Left colon (tissue), 2 donors: Measurements from ENCODE around the gene TXNDC2. TPM values are rescaled to one million over a fixed set of nuclear protein-coding genes. Genes with fewer than 3 reads are reported as not detected.
"Not testable (repeated sequence)": the region's sequence is repeated elsewhere in the genome, so short reads cannot be mapped to it uniquely, and the experiment has no call there.

Source experiments
- ATAC-seq: fragments of 200-7000 bp; cut with Tn5 transposase; one replicate; pipeline ENCODE4 v1.9.1; 2020; ENCODE audit warnings: mild to moderate bottlenecking, moderate library complexity
- DNase-seq, 2 donors: peaks; one replicate each; pipeline ENCODE4 v3.0.0-alpha.2; 2020
- intact Hi-C, 2 donors: fragments of 100-400 bp; cut with DNase I in 1 of 2; cut with micrococcal nuclease in 1 of 2; formaldehyde crosslinking; loops; one replicate each; pipeline versions ENCODE4 v1.11.2 to v1.14.0; 2022; cut with DNase I, micrococcal nuclease
- total RNA-seq, 2 donors: library from RNA; stranded (reverse); fragmentation: NEBNext Ultra II Directional; extraction: Animal tissue kit (Norgen Biotek cat#: 25700); gene quantifications; one replicate each; pipeline ENCODE4 v1.2.1, GENCODE V29; 2021
- donor health status: DM: no; HTN: no; CAD: no.
- donor health status: DM: yes; HTN: yes; CAD: no.

The TXNDC2 gene
- total RNA-seq, 2 donors from 2014 or later, result not detected

- DNase-seq, ATAC-seq, intact Hi-C loops: not testable (repeated sequence)
These were observed 28.2 kb upstream of the TXNDC2 start for GRCh38 chr18:9857479-9857998.

- ATAC-seq, result no peak
- DNase-seq, result no peak
These were observed 27.1 kb upstream of the TXNDC2 start for GRCh38 chr18:9858642-9859041.

DNA sequence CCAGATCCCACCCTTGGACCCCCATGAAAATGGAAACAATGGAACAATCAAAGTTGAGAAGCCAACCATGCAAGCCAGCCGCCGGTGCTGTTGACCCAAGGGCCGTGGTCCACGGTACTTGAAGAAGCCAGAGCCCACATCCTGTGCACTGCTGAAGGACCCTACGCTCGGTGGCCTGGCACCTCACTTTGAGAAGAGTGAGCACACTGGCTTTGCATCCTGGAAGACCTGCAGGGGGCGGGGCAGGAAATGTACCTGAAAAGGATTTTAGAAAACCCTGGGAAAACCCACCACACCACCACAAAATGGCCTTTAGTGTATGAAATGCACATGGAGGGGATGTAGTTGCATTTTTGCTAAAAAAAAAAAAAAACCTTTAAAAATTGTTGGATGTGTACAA lies 26.5 kb upstream of the TXNDC2 start:
- no peak for ATAC-seq
- intact Hi-C loops, result no loop called here

More at GRCh38 chr18:9858642-9859041, 27.1 kb upstream of the TXNDC2 start:
- intact Hi-C loops, result no loop called here

DNA sequence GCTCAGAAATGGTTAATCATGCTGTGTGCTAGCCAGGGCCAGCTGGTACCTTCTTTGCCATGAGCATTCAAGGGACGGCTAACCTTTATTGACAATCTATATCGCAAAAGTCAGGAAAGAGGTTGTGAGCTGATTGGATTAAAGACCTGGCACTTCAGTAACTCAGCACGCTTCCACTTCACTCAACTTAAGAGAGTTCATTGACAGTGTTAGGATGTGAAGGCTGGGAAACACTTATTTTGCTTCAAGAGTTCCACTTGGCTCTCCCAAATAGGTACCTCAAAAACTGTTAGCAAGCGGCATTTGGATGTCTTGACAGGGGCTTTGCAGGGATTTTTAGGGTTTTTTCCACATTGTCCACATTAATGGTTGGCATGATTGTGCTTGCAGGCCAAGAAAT lies 25.1 kb upstream of the TXNDC2 start:
- ATAC-seq (no peak), DNase-seq (no peak)
- intact Hi-C loops, result no loop called here

More for the DNA sequence above, 26.5 kb upstream of the TXNDC2 start:
- no peak for DNase-seq

DNA sequence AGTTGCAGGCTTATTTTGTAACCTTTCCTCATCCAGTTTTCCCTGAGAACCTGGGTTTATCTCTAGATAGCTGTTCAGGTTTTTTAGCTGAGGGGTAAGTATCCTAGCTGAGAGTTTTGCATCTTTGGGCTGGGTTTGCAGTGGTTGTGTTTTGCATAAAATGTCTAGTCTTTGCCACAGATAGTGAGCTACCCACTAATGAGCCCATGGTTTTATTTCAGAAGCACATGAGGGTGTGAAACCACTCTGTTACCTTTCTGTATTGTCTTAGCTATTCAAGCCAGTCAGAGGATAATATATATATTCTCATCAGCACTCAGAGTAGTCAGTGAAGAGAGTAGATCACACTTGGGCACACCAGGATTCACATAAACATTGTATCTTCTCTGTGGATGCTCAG lies 24.6 kb upstream of the TXNDC2 start:
- intact Hi-C loops, result no loop called here
- DNase-seq (no peak), ATAC-seq (no peak)

DNA sequence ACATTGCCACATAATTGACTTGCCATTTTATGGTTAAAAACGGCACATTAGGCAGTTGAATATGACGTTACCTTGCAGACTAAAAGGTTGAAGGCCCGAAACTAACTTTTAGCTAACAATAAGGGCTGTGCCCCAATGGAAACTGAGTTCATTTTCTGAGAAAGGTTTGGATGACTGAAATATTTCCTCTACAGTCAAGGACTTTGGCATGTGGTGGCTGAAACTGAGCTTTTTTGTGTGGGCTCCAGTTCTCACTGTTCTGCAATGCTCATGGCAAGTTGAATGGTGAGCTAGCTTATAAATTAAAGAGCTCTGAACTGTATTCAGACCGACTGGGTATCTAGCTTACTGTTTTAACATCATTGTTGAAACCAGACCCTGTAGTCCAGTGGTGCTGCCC lies 23.8 kb upstream of the TXNDC2 start:
- ATAC-seq (no peak), DNase-seq (no peak)
- intact Hi-C loops, result no loop called here

GRCh38 chr18:9862686-9863085 lies 23.1 kb upstream of the TXNDC2 start:
- ATAC-seq (no peak), DNase-seq (no peak)
- intact Hi-C loops, result no loop called here

DNA sequence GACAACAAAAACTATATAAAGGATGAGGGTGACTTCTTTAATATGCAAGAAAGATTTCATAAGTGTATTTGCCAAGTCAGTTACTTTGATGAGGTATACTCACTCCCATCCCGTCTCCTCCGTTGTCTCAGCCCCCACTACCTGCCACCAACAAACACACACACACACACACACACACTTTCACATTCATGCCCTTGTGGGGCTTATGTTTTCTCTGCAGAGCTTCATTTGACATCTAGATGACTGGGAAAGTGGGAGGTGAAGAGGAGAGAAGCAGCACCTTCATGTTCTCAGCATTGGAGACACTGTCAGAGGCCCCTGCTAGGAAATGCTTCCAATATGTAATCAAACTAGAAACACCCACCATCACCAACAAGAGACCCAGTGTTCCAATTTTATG lies 22.5 kb upstream of the TXNDC2 start:
- DNase-seq, result no peak
- ATAC-seq, result no peak
- intact Hi-C loops, result no loop called here

GRCh38 chr18:9865764-9866490 lies 19.8 kb upstream of the TXNDC2 start:
- no peak for ATAC-seq
- no peak for DNase-seq
- intact Hi-C loops, result no loop called here

GRCh38 chr18:9866627-9867026 lies 19.1 kb upstream of the TXNDC2 start:
- no peak for DNase-seq
- intact Hi-C loops, result no loop called here
- no peak for ATAC-seq

DNA sequence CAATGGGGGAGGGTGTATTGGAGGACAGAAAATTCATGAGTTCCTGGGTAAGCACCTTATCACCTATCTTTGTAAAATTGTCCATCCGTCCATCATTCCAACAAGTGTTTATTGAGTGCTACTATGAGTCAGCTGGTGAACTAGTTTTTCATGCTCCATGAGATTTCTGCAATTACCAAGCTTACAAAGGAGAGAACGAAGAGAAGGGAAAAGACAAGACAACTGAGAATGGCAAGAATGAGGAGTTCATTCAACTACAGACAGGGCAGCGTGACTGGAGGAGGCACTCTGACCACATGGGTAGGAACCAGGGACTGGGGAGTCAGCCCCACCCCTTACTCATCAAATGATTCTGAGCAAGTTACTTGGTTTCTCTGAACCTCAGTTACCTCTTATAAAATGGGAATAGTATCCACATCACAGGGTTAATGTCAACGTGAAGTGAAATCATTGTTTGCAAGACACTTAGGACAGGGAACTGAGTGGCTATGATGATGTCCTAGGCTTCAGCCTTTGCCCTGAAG lies 18.6 kb upstream of the TXNDC2 start:
- DNase-seq (no peak), ATAC-seq (no peak)
- intact Hi-C loops, result no loop called here

DNA sequence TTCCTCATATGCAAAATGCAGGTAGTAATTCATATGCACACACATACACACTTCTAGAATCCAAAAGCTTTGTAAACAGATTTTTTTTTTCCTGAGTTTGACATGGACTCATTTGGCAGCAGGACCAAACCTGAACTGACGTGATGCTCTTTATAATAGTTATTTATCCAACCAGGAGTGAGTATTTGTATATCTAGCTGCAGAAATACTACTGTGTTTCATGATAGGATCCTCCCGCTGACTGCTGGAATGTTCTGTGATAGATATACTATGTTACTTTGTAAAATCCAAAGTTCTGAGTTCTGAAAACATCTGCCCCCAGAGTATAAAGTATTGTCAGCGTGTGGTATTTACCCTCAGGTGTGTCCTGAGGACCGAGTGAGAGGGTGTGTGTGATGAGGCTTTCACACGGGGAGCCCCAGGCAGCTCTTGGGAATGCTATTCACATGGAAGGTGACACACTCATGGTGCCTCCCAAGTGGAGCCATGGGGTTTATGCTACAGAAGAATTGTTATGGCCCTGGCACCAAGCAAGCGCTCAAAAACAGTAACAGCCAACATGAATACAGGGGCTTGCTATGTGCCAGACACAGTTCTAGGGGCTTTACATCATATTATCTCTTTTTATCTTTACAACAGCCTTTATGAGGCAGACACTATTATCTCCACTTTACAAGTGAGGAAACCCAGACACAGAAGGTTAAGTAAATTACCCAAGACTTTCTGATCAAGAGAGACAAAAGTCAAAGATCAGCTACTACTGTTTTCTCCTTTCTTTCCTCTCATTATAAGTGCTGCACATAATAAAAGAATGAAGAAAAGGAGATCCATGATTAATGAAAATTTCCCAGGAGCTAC lies 16.7 kb upstream of the TXNDC2 start:
- intact Hi-C loops, result no loop called here
- ATAC-seq (peak; percentile 54), DNase-seq (peak in 1 of 2 donors; percentile 49)

DNA sequence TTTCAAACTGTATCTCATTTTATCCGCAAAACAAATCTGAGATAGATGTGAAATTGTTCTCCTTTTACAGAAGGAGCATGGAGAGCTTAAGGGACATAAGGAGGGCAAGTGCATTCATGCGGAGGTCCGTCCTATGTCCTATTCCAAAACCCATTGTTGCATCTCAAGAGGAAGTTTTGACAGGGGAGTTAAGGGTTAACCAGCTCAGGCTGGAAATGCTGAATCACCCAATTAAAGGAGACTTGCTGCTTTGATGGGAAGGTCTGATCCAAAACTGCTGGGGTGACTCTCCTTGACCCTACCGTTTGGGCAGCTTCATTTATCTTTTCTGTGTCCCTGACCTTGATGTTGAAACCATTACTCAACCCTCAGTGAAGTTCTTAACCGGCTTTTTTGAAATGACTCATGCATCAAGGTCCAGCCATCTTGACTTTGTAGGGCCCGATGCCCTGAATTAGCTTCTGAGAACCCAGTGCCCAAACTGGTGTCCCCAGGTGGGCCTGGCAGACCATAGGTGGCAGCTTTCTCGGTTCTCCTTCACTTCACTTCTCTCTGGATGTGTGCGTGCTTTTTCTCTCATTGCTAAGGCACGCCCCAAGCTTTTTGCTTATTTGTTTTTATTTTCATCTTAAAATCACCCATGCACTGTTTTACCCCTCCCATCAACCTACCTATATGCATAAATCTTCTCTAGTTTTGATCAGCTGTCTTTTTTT lies 15.9 kb upstream of the TXNDC2 start:
- DNase-seq, result no peak
- intact Hi-C loops, result no loop called here
- peak; percentile 31 for ATAC-seq

DNA sequence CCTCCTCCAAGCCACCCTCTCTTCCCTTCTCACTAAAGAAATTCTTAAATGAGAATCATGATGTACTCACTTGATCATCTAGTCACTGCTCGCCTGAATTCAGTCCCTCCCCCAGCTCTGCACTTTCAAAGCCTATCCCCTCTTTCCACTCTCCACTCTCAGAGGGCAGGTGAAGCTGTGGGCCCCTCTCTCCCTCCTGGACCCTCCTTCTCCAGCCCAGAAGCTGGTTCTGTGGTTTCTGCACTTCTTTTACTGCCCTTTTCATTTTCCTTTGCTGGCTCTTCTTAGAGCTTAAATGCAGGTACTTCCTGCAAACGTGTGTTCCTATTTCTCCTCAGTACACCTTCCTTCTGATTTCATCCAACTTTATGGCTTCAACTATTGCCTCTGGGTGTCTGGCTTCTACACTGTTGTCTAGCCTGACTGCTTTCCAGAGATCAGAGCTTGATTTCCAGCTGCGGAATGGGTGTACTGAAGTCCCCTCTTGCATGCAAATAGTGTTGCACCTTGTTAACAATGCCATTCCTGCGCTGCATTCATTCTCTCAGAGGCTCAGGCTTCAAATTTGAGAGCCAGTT lies 15.3 kb upstream of the TXNDC2 start:
- ATAC-seq, result peak; percentile 58
- DNase-seq, result no peak
- intact Hi-C loops, result no loop called here

DNA sequence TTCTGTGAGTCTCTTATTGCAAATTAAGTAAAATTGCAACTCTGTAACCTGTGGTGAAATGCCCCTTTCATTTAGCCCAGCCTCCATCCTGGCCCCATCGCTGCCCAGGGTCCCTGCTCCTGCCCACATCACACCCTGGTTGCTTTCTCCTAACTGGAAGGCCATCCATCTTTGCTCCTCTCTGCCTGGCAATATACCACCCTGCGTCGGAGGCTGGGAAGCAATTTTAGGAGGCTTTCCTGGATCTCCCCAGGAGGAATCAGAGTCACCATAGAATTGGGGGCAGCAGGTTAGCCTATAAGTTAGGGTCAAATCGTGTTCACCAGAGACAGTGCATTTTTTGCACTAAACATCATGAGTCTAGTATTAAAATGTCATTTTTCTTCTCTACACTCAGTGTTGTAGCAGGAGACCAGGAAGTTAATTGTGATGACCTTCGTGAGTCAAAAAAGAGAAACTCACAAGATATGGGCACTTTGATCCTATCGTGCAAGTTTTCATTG lies 14.5 kb upstream of the TXNDC2 start:
- intact Hi-C loops, result no loop called here
- DNase-seq, result no peak

DNA sequence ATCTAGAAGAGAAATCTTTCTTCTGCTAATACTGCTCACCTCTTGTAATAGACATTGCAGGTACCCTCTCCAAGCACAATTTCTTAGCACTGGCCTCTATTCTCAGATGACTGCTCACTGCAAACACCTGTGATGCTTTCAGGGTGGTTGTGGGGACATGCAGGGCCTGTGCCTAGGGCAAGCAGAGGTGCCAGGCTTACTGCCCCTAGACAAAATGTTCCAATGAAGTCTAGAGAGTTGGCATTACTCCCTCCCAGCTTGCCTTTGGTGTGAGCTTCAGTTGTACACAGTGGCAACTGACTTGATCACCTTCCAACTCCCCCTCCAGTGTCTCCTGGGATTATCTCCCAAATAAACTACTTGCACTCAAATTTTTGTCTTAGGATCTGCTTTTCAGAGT lies 12.9 kb upstream of the TXNDC2 start:
- DNase-seq (no peak), ATAC-seq (no peak)
- intact Hi-C loops, result no loop called here

More for the DNA sequence above, 14.5 kb upstream of the TXNDC2 start:
- no peak for ATAC-seq

DNA sequence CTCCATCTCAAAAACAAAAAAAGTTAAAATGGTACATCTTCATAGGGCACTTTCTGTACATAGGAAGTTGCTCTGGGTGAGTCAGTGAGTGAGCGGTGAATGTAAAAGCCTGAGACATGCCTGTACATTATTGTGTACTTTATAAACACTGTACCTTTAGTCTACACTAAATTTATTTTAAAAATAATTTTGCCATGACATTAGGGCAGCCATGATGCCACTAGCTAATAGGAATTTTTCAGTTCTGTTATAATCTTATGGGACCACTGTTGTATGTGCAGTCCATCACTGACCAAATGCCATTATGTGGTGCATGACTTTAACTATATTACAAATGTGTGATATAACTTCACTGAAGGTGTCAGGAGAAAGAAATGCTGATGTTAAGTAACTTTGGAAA lies 11.0 kb upstream of the TXNDC2 start:
- intact Hi-C loops, result no loop called here
- ATAC-seq (no peak), DNase-seq (no peak)

- ATAC-seq (peak; percentile 65), DNase-seq (no peak)
- intact Hi-C loops, result no loop called here
These were observed 9.4 kb upstream of the TXNDC2 start for GRCh38 chr18:9876212-9876866.
